Mesendoderm (in vitro differentiated cells): ENCODE data around the gene NMRK1. TPM values are rescaled to one million over a fixed set of nuclear protein-coding genes. Genes with fewer than 3 reads are reported as not detected.

Experiments used
- DNase-seq: peaks from one replicate; pipeline ENCODE4 v3.0.0; 2013
- H2AK5ac ChIP-seq: 2 replicates; pipeline ENCODE4 v1.6.1; 2013; ENCODE audit warnings: low read length, inconsistent platforms
- H2BK120ac ChIP-seq: 2 replicates; pipeline ENCODE4 v1.6.1; 2013; ENCODE audit warnings: low read depth, mild to moderate bottlenecking, low read length, moderate library complexity, mixed read lengths
- H2BK15ac ChIP-seq: replicated peaks from 2 replicates; pipeline ENCODE4 v1.6.1; 2013; ENCODE audit warnings: low read depth, mild to moderate bottlenecking, moderate library complexity
- H2BK5ac ChIP-seq: 2 replicates; pipeline ENCODE4 v1.6.1; 2013; ENCODE audit warnings: low read length, inconsistent platforms
- H3K18ac ChIP-seq: 2 replicates; pipeline ENCODE4 v1.6.1; 2013; ENCODE audit warnings: mild to moderate bottlenecking, low read length, mixed read lengths
- H3K23ac ChIP-seq: one replicate; pipeline ENCODE4 v1.6.1; 2013; ENCODE audit warnings: low read length
- H3K27ac ChIP-seq: 2 replicates; pipeline ENCODE4 v1.5.1; 2013; ENCODE audit warnings: low read depth, mild to moderate bottlenecking, inconsistent platforms, low read length, moderate library complexity
- H3K27me3 ChIP-seq: 2 replicates; pipeline ENCODE4 v1.6.1; 2013; ENCODE audit warnings: low read length, control low read depth, mild to moderate bottlenecking, inconsistent platforms; ENCODE audit not compliant: insufficient read depth, poor library complexity
- H3K36me3 ChIP-seq: 2 replicates; pipeline ENCODE4 v1.6.1; 2013; ENCODE audit warnings: low read length, inconsistent platforms; ENCODE audit not compliant: control insufficient read depth, insufficient read depth
- H3K4ac ChIP-seq: one replicate; pipeline ENCODE4 v1.6.1; 2013; ENCODE audit warnings: low read depth, mild to moderate bottlenecking, low read length, moderate library complexity
- H3K4me1 ChIP-seq: 2 replicates; pipeline ENCODE4 v1.6.1; 2013; ENCODE audit warnings: low read depth, low read length, inconsistent platforms; ENCODE audit not compliant: control insufficient read depth
- H3K4me2 ChIP-seq: 2 replicates; pipeline ENCODE4 v1.6.1; 2013; ENCODE audit warnings: low read length
- H3K4me3 ChIP-seq: 2 replicates; pipeline ENCODE4 v1.5.1; 2013; ENCODE audit warnings: mild to moderate bottlenecking, low read length
- H3K56ac ChIP-seq: one replicate; pipeline ENCODE4 v1.6.1; 2013; ENCODE audit warnings: low read length
- H3K79me1 ChIP-seq: 2 replicates; pipeline ENCODE4 v1.6.1; 2013; ENCODE audit warnings: low read length, inconsistent platforms
- H3K79me2 ChIP-seq: 2 replicates; pipeline ENCODE4 v1.6.1; 2013; ENCODE audit warnings: mild to moderate bottlenecking, low read length; ENCODE audit not compliant: control insufficient read depth, insufficient read depth
- H3K9ac ChIP-seq: 2 replicates; pipeline ENCODE4 v1.6.1; 2013; ENCODE audit warnings: low read length, inconsistent platforms
- H4K5ac ChIP-seq: one replicate; pipeline ENCODE4 v1.6.1; 2013; ENCODE audit warnings: low read length
- H4K8ac ChIP-seq: one replicate; pipeline ENCODE4 v1.6.1; 2013; ENCODE audit warnings: low read depth, mild to moderate bottlenecking, control low read depth, low read length, moderate library complexity
- WGBS: extraction: QIAGEN DNeasy Blood & Tissue Kit; methylation state at CpG from one replicate; pipeline ENCODE4 v1.1.7; 2013; ENCODE audit warnings: low lambda C conversion rate, missing lambda C conversion rate; ENCODE audit not compliant: insufficient coverage; ENCODE audit errors: extremely low coverage; 5-methylcytosine and 5-hydroxymethylcytosine counted together
- small RNA-seq: library from polyadenylated mRNA; stranded (forward); fragments of <200 nt; extraction: miRNeasy Mini kit (QIAGEN cat#:217004); gene quantifications from one replicate; pipeline ENCODE3, GENCODE V24; 2013; ENCODE audit not compliant: insufficient read depth

NMRK1 gene

DNA sequence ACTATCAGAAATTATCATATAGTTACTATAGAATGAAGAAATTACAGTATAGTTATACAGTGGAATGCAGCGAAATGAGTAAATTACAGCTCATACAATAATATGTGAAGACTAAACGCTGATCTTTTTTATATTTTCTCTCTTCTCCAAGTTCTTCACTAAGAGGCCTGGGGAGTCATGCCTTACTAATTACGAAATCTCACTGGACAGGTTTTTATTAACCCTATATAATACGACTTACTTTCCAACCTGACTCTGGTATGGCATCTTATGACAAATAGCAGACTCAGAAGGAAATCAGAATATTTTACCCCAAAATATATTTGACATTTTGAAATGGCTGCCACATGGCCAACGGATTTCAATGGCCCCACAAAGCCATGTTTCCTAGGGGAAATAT, 68.9 kb downstream of the NMRK1 start:
- H3K4me2 ChIP-seq = no peak overlapping the region
- H3K4me3 ChIP-seq = no peak overlapping the region
- no CpG with 5 or more reads among the region's 5 CpGs for WGBS
- no peak overlapping the region for H3K27ac ChIP-seq
- H3K56ac ChIP-seq = no peak overlapping the region
- H3K27me3 ChIP-seq = no peaks in the 10 kb centered on the region
- no peak overlapping the region for H2BK120ac ChIP-seq
- no peak overlapping the region for H3K18ac ChIP-seq
- peaks cover 22% of the 10 kb centered on the region for H3K79me2 ChIP-seq
- no peak overlapping the region for H3K4ac ChIP-seq
- H3K36me3 ChIP-seq = no peaks in the 10 kb centered on the region
- H2BK15ac ChIP-seq = no peak overlapping the region
- H3K79me1 ChIP-seq = peaks cover 11% of the 10 kb centered on the region
- no peak overlapping the region for H3K23ac ChIP-seq
- no peak overlapping the region for H4K8ac ChIP-seq
- H4K5ac ChIP-seq = no peak overlapping the region
- DNase-seq = no peak
- H3K9ac ChIP-seq = no peak overlapping the region
- H2BK5ac ChIP-seq = no peak overlapping the region
- no peak overlapping the region for H2AK5ac ChIP-seq
- H3K4me1 ChIP-seq = no peaks in the 10 kb centered on the region

DNA sequence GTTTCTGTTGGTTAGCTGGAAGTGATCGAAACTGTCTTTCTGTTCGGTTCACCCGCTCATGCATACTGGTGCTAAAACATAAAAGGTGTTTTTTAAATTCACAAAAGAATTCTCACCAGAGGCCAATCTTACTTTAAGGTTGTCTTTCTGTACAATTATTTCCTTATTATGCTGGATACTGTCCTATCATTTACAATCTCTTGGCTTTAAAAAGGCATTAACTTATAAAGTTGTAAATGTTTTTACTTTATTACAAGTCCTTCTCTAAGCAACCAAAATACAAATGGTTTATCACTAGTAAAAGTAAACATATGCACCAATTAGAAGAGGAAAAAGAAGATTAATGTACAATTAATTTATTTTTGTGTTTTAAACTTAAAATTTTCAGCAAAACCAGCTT, 70.6 kb downstream of the NMRK1 start:
- Histone ChIP-seq H3K27me3 (no peaks in the 10 kb centered on the region), H4K5ac (no peak overlapping the region), H3K4me2 (no peak overlapping the region), H3K27ac (no peak overlapping the region), H3K36me3 (no peaks in the 10 kb centered on the region), H2BK120ac (no peak overlapping the region), H3K79me1 (peaks cover 6% of the 10 kb centered on the region), H3K4me3 (no peak overlapping the region), H2AK5ac (no peak overlapping the region), H3K18ac (no peak overlapping the region), H2BK5ac (no peak overlapping the region), H3K4me1 (no peaks in the 10 kb centered on the region), H4K8ac (no peak overlapping the region), H3K23ac (no peak overlapping the region), H3K79me2 (peaks cover 10% of the 10 kb centered on the region), H3K9ac (no peak overlapping the region), H3K4ac (no peak overlapping the region), H2BK15ac (no peak overlapping the region), H3K56ac (no peak overlapping the region)
- no peak for DNase-seq
- WGBS = no CpG with 5 or more reads among the region's 3 CpGs

DNA sequence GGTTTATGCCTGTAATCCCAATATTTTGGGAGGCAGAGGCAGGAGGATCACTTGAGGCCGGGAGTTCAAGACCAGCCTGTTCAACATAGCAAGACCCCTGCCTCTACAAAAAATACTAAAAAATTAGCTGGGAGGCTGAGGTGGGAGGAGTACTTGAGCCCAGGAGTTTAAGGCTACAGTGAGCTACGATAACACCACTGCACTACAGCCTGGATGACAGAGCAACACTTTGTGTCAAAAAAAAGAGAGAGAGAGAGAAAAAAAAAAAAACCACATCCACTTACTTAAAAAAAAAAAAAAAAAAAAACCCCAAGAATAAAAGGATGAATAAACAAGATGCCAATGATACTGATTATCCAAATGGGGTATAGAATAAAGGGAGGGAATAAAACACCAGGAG, 74.2 kb downstream of the NMRK1 start:
- no peak overlapping the region for H3K18ac ChIP-seq
- no peak overlapping the region for H3K9ac ChIP-seq
- no peak overlapping the region for H2BK5ac ChIP-seq
- H4K8ac ChIP-seq = no peak overlapping the region
- no peak overlapping the region for H2BK15ac ChIP-seq
- H3K23ac ChIP-seq = no peak overlapping the region
- no peaks in the 10 kb centered on the region for H3K27me3 ChIP-seq
- no peaks in the 10 kb centered on the region for H3K79me2 ChIP-seq
- H3K4me2 ChIP-seq = no peak overlapping the region
- H3K27ac ChIP-seq = no peak overlapping the region
- H2BK120ac ChIP-seq = no peak overlapping the region
- H3K4me3 ChIP-seq = no peak overlapping the region
- H3K4me1 ChIP-seq = no peaks in the 10 kb centered on the region
- no CpG with 5 or more reads among the region's 2 CpGs for WGBS
- H2AK5ac ChIP-seq = no peak overlapping the region
- no peak for DNase-seq
- H4K5ac ChIP-seq = no peak overlapping the region
- no peak overlapping the region for H3K4ac ChIP-seq
- no peaks in the 10 kb centered on the region for H3K36me3 ChIP-seq
- no peak overlapping the region for H3K56ac ChIP-seq
- H3K79me1 ChIP-seq = peaks cover 2% of the 10 kb centered on the region

Small RNAs within 50 kb of the gene (small RNA-seq; reads per million reads assigned to genes)
- not detected for gene RF02271
